HG02763 (cell line): ENCODE measurements around the gene EIF3A.
"Not testable (repeated sequence)": the region's sequence is repeated elsewhere in the genome, so short reads cannot be mapped to it uniquely, and the experiment has no call there.

Experiments used
- ATAC-seq: cut with Tn5 transposase; IDR thresholded peaks from one replicate; pipeline ENCODE4 v1.9.1; 2021; ENCODE audit warnings: mild to moderate bottlenecking, moderate library complexity; ENCODE audit not compliant: unreplicated experiment

EIF3A gene

GRCh38 chr10:119059557-119059956 is 21.1 kb downstream of the EIF3A start:
- ATAC-seq: no peak

- ATAC-seq: no peak
Measured at GRCh38 chr10:119058010-119058409, 22.6 kb downstream of the EIF3A start.

GRCh38 chr10:119055472-119055871 is 25.1 kb downstream of the EIF3A start:
- ATAC-seq: no peak

GRCh38 chr10:119051775-119052174 is 28.8 kb downstream of the EIF3A start:
- no peak for ATAC-seq

GRCh38 chr10:119049777-119050176 is 30.8 kb downstream of the EIF3A start:
- no peak for ATAC-seq

DNA sequence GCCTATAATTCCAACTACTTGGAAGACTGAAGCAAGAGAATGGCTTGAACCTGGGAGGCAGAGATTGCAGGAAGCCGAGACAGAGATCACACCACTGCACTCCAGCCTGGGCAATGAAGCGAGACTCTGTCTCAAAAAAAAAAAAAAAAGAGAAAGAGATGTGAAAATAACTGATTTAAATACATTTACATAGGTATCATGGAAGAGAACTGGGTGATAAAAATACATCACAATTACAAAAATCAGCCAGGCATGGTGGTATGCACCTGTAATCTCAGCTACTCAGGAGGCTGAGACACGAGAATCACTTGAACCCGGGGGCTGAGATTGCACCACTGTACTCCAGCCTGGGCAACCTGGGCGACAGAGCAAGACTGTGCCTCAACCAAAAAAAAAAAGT is 31.3 kb downstream of the EIF3A start:
- ATAC-seq: no peak

- ATAC-seq: no peak
Measured at GRCh38 chr10:119045561-119045960, 35.1 kb downstream of the EIF3A start.

- ATAC-seq: no peak
Measured at GRCh38 chr10:119042169-119042568, 38.4 kb downstream of the EIF3A start.

DNA sequence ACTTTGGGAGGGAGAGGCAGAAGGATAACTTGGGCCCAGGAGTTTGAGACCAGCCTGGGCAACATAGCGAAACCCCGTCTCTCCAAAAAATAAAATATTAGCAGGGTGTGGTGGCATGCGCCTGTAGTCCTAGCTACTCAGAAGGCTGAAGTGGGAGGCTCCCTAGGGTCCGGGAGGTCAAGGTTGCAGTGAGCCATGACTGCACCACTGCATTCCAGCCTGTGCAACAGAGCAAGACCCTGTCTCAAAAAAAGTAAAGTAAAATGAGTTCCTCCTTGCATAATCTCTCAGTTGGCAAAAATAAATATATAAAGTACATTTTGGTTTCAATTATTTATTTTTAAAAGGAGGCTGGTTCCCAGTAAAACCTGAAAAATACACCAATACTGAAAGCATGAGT is 39.3 kb downstream of the EIF3A start:
- no peak for ATAC-seq

DNA sequence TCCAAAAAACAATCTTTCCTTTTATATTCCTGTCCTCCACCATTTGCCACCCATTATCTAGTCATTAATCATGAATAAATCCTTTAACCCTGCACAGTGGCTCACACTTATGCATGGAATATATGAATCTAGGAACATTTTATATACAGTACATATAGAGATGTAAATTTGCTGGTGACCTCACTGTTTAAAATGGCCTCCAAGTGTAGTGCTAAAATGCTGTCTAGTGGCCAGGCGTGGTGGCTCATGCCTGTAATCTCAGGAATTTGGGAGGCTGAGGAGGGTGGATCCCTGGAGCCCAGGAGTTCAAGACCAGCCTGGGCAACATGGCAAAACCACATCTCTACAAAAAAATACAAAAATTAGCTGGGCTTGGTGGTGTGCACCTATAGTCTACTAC is 41.5 kb downstream of the EIF3A start:
- no peak for ATAC-seq

GRCh38 chr10:119031496-119032059 is 49.0 kb downstream of the EIF3A start:
- ATAC-seq: no peak

GRCh38 chr10:119030421-119031250 is 50.0 kb downstream of the EIF3A start:
- peak; percentile 38 for ATAC-seq

GRCh38 chr10:119029613-119030420 is 50.8 kb downstream of the EIF3A start, which contains the start of gene NANOS1:
Gene NANOS1 (plus strand): TSS chr10:119029714. CDS start chr10:119029802, 88 bp downstream.
- peak; percentile 20 for ATAC-seq

- peak; percentile 72 for ATAC-seq
Measured at GRCh38 chr10:119028900-119029612, 51.6 kb downstream of the EIF3A start.

GRCh38 chr10:119028445-119028899 is 52.1 kb downstream of the EIF3A start:
- not testable (repeated sequence) for ATAC-seq

GRCh38 chr10:119026301-119027110 is 54.1 kb downstream of the EIF3A start:
- no peak for ATAC-seq

- ATAC-seq: no peak
Measured at GRCh38 chr10:119025776-119026175, 54.8 kb downstream of the EIF3A start.

- ATAC-seq: no peak
Measured at GRCh38 chr10:119025336-119025735, 55.3 kb downstream of the EIF3A start.

DNA sequence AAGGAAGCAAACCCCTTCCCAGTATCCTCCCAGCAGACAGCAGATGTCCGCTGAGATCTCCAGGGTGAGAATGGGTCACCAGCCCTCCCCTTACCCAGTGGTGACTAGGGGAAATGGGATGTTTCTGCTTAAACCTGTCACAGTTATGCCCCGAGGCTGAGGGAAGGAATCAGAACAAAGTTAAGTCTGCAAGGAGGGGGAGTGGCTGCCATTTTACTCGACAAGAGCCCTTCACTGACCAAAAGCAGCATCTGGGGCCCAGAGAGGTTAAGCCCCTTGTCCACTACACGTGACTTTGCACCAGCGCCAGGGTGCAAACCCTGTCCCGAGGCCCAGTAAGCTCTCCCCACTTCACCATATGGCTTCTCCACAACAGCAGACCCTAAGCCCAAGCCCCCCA is 55.7 kb downstream of the EIF3A start:
- ATAC-seq: no peak

DNA sequence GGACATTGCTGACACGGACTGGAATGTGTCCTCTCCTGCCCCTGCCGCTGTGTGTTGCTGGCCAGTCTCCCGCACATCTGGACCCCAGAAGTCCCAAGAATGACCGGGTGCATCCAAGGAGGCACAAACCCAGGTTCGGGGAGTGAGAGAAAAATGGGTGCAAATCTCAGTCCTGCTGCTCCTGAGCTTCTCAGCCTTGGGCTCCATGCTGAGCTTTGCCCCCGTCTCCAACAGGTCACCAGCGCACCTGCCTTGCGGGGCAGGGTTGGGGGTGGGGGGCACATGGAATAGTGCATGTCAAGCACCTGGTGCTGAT is 57.1 kb downstream of the EIF3A start:
- ATAC-seq: no peak
